Mucosa of gallbladder (tissue), 1 donor: ENCODE measurements around the gene NLRP9. TPM values are rescaled to one million over a fixed set of nuclear protein-coding genes. Genes with fewer than 3 reads are reported as not detected.

Source experiments
- total RNA-seq: library from RNA; stranded (reverse); gene quantifications from one replicate; pipeline ENCODE4 v1.2.1, GENCODE V29; 2021
- donor health status: DM: no; HTN: no; CAD: no.

The NLRP9 gene
- total RNA-seq, 1 donor from 2014 or later = not detected

Other genes starting within 250 kb of the NLRP9 start
- 49.7 TPM for gene SSC5D, start 250.0 kb downstream of the NLRP9 start, total RNA-seq
- not detected for gene SBK2, start 201.3 kb downstream of the NLRP9 start, total RNA-seq
- 0.20 TPM for gene SBK3, start 192.9 kb downstream of the NLRP9 start, total RNA-seq
- gene ZNF579, start 157.6 kb downstream of the NLRP9 start, total RNA-seq = 35.0 TPM
- gene FIZ1, start 138.9 kb downstream of the NLRP9 start, total RNA-seq = 22.7 TPM
- 37.8 TPM for gene ZNF524, start 138.1 kb downstream of the NLRP9 start, total RNA-seq
- gene ZNF865, start 132.8 kb downstream of the NLRP9 start, total RNA-seq = 21.6 TPM
- gene ZNF784, start 113.8 kb downstream of the NLRP9 start, total RNA-seq = 13.0 TPM
- gene ZNF580, start 97.4 kb downstream of the NLRP9 start, total RNA-seq = 47.3 TPM
- 22.2 TPM for gene ZNF581, start 94.8 kb downstream of the NLRP9 start, total RNA-seq
- gene CCDC106, start 90.2 kb downstream of the NLRP9 start, total RNA-seq = 18.4 TPM
- gene U2AF2, start 83.4 kb downstream of the NLRP9 start, total RNA-seq = 202 TPM
- gene EPN1, start 63.2 kb downstream of the NLRP9 start, total RNA-seq = 172 TPM
- 1.1 TPM for gene RFPL4A, start 20.7 kb upstream of the NLRP9 start, total RNA-seq
- gene RFPL4AL1, start 30.7 kb upstream of the NLRP9 start, total RNA-seq = not detected
- 0.17 TPM for gene NLRP11, start 93.6 kb upstream of the NLRP9 start, total RNA-seq
- gene NLRP4, start 98.1 kb upstream of the NLRP9 start, total RNA-seq = not detected
- not detected for gene NLRP13, start 193.9 kb upstream of the NLRP9 start, total RNA-seq
- not detected for gene NLRP8, start 209.4 kb upstream of the NLRP9 start, total RNA-seq
- not detected for gene NLRP5, start 248.4 kb upstream of the NLRP9 start, total RNA-seq